T-helper 1 cell treated with Interleukin-12 subunit alpha and Interleukin-12 subunit beta and Interleukin-4 antibody, amounts not matched to agents 30 ng/mL and 1 ng/mL, for 36 hours (primary cell): Measurements from ENCODE around the gene ROBO3. TPM values are rescaled to one million over a fixed set of nuclear protein-coding genes. Genes with fewer than 3 reads are reported as not detected.

Experiments
- intact Hi-C: fragments of 100-400 bp; cut with micrococcal nuclease; formaldehyde crosslinking; loops from one replicate; pipeline ENCODE4 v1.15.1; 2024
- total RNA-seq: library from RNA; stranded (reverse); gene quantifications from 2 replicates; pipeline ENCODE4 v1.2.3, GENCODE V29; 2022

The ROBO3 gene, protein sequence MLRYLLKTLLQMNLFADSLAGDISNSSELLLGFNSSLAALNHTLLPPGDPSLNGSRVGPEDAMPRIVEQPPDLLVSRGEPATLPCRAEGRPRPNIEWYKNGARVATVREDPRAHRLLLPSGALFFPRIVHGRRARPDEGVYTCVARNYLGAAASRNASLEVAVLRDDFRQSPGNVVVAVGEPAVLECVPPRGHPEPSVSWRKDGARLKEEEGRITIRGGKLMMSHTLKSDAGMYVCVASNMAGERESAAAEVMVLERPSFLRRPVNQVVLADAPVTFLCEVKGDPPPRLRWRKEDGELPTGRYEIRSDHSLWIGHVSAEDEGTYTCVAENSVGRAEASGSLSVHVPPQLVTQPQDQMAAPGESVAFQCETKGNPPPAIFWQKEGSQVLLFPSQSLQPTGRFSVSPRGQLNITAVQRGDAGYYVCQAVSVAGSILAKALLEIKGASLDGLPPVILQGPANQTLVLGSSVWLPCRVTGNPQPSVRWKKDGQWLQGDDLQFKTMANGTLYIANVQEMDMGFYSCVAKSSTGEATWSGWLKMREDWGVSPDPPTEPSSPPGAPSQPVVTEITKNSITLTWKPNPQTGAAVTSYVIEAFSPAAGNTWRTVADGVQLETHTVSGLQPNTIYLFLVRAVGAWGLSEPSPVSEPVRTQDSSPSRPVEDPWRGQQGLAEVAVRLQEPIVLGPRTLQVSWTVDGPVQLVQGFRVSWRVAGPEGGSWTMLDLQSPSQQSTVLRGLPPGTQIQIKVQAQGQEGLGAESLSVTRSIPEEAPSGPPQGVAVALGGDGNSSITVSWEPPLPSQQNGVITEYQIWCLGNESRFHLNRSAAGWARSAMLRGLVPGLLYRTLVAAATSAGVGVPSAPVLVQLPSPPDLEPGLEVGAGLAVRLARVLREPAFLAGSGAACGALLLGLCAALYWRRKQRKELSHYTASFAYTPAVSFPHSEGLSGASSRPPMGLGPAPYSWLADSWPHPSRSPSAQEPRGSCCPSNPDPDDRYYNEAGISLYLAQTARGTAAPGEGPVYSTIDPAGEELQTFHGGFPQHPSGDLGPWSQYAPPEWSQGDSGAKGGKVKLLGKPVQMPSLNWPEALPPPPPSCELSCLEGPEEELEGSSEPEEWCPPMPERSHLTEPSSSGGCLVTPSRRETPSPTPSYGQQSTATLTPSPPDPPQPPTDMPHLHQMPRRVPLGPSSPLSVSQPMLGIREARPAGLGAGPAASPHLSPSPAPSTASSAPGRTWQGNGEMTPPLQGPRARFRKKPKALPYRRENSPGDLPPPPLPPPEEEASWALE (N-terminal part only)
- 4.6 and 5.6 TPM in 2 replicates for total RNA-seq

DNA sequence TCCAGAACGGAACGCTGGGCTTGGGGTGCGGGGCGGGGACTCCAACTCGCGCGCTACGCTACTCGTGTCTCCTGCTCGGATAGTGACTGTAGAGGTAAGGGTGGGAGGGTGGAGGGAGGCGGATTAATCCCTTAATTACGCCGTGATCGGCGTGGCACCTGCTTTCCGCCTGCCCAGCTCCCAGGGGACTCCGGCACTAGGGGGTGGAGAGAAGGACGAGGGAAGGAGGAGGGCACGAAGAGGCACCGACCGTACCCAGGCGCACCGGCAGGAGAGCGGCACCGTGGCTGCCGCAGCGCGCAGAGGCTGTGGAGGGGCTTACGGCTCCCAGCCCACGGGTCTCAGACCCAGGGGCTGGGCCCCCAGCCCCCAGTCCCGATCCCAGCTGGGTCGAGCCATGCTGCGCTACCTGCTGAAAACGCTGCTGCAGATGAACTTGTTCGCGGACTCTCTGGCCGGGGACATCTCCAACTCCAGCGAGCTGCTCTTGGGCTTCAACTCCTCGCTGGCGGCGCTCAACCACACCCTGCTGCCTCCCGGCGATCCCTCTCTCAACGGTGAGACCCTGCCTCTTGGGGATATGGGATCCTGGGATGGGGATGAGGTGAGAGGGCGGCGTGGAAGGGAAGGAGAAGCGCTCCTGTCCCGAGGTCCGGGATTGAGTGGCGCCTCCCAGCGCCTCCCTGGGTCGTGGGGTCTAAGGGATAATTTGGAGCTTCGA lies at the start of gene ROBO3:
Gene ROBO3 (plus strand): TSS at position 252 of the 721 bp plus-strand sequence. CDS start 146 bp downstream, at position 398.
- intact Hi-C loops, result no loop called here

DNA sequence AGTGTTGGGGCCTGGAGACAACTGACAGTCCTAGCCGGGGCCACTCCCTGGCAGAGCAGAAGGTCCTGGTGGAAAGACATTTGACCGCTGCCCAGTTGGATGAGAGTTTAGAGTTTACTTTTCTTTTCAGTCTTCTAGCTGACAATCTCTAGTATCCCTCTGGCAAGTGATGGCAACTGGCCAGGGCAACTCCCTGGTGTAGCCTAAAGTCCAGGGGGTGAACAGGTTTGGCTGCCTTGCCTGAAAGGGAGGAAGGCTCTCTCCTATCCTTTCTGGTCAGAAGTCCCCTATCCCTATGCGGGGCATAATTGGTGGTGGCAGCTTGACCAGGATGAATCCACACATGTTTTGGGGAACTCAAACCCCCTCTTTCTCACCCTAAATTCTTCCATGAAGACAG lies 48.2 kb upstream of the ROBO3 start:
- intact Hi-C loops, result no loop called here

DNA sequence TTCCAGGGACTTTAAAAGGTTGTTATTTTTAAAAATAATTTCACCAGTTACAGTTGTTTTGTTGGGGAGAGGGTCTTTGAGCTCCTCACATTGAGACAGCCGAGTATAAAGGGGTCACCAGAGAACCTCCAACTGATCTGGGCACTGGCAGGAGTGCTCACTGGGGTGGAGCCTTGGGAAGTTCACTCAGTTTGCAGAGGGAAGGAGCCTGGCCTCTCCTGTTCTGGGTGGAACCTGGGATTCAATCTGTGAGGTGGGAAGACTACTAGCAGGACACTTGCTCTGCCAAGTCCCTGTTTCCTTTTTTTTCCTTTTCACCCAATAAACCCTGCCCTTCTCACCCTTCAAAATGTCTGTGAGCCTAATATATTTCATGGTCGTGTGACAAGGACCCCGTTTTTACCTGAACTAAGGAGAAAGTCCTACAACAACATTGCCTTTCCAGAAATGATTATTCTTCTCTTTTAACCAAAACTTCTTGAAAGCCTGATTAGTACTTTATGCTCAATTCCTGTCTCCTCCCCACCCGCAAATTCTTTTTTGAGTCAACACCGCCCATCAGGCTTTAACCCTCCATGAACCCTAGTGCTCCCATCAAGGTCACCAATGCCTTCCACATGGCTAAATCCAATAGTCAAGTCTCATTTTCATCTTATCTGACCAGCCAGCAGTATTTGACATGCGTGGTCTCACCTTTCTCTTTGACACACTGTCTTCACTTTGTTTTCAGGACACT lies 43.1 kb upstream of the ROBO3 start:
- intact Hi-C loops, result no loop called here

- intact Hi-C loops, result no loop called here
These were observed 41.5 kb upstream of the ROBO3 start for GRCh38 chr11:124823512-124824376.

DNA sequence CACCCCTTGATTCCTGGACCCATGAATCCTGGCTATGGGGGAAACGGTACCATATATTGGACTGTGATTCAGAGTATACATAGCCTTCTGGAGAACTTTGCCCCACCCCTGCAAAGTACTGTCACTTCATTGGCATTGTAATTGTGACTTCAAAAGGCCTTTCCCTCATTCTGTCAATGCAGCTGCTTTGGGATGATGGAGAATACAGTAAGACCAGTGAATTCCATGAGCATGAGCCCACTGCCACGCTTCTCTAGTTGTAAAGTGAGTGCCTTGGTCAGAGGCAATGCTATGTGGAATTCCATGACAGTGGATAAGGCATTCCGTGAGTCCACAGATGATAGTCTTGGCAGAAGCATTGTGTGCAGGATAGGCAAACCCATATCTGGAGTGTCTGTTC lies 39.4 kb upstream of the ROBO3 start:
- intact Hi-C loops, result no loop called here

- intact Hi-C loops, result no loop called here
These were observed 35.2 kb upstream of the ROBO3 start for GRCh38 chr11:124829986-124830385.

- intact Hi-C loops, result no loop called here
These were observed 34.5 kb upstream of the ROBO3 start for GRCh38 chr11:124830749-124831148.

DNA sequence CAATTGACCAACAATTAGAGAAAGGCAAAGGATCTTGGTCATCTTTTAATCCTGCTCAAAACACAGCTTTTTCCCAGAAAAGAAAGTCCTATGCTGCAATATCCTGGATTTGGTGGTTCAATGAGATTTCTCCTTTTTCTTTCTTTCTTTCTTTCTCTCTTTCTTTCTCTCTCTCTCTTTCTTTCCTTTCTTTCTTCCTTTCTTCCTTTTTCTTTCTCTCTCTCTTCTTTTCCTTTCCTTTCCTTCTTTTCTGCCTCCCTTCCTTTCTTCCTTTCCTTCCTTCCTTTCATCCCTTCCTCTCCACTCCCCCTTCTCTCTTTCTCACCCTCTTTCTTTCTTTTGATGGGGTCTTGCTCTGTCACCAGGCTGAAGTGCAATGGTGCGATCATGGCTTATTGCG lies 33.3 kb upstream of the ROBO3 start:
- intact Hi-C loops, result no loop called here

GRCh38 chr11:124832571-124832970 lies 32.7 kb upstream of the ROBO3 start:
- intact Hi-C loops, result no loop called here

DNA sequence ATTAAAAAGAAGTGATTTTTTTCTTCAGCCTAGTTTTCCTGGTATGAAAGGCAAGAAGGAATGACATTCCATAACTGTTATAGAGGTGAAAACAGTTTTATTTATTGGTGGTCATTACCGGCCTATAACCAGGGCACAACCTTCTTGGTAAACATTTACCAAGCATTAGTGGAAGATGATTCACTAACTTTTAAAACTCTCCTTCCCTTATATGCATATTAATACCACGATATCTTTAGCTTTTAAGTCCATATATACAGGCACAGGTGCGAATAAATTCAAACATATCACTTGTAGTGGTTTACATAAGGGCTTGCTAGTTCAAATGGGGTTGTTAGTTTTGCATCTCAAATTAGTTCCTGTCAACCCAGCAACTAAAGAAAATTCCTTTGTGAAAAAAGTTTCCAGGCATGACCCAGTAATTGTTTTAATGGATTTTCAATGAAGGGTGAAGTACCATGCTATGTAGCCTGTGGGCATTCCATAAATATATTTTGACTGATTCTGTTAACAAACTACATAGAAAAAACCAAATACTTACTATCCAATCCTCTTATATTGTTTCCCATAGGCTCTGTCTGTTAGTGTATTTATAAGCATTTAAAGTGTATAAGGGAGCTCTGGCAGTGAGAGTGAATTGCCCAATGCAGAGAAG lies 30.6 kb upstream of the ROBO3 start:
- intact Hi-C loops, result loop anchor here (5.0 kb wide), 1 partner anchor 432 kb away; no protein-coding TSS in a partner anchor

GRCh38 chr11:124835918-124836317 lies 29.3 kb upstream of the ROBO3 start:
- intact Hi-C loops, result loop anchor here (5.0 kb wide), 1 partner anchor 434 kb away; no protein-coding TSS in a partner anchor

DNA sequence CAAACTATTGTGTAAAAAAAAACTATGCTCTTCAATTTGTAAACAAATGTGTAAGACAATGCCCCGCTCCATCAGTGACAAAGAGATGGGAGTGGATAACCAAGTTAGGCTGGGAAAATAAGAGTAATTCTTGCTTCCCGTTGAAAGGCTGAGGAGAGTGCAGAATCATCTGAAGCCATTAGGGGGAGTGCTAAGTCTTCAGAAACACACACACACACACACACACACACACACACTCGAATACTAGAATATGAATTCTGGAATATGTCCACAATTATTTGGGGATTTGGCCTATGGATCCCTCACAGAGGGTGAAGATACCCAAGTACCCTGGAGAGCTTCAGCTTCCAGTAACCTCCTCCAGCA lies 27.8 kb upstream of the ROBO3 start:
- intact Hi-C loops, result loop anchor here (1.0 to 5.0 kb wide), 13 partner anchors 30 to 722 kb away; partner anchors contain the start of genes CCDC15, TBRG1 and VWA5A

DNA sequence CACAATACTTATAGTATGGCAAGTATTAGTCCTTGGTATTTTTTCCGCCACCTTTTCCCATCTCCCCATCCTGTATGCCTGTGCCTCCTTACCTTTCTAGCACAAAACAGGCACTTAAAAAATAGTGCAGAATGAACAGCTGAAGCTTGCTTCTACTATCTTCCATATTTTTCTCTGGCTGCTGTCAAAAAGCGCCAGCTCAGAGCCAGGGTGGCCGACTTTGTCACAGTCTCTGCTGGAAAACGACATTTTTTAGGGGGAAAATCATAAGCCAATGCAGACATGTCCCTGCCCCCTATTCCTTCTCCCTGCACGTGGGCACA lies 26.5 kb upstream of the ROBO3 start:
- intact Hi-C loops, result loop anchor here (5.0 kb wide), 1 partner anchor 436 kb away; no protein-coding TSS in a partner anchor

- intact Hi-C loops, result loop anchor here (5.0 kb wide), 1 partner anchor 437 kb away; no protein-coding TSS in a partner anchor
These were observed 25.9 kb upstream of the ROBO3 start for GRCh38 chr11:124839128-124839971.

DNA sequence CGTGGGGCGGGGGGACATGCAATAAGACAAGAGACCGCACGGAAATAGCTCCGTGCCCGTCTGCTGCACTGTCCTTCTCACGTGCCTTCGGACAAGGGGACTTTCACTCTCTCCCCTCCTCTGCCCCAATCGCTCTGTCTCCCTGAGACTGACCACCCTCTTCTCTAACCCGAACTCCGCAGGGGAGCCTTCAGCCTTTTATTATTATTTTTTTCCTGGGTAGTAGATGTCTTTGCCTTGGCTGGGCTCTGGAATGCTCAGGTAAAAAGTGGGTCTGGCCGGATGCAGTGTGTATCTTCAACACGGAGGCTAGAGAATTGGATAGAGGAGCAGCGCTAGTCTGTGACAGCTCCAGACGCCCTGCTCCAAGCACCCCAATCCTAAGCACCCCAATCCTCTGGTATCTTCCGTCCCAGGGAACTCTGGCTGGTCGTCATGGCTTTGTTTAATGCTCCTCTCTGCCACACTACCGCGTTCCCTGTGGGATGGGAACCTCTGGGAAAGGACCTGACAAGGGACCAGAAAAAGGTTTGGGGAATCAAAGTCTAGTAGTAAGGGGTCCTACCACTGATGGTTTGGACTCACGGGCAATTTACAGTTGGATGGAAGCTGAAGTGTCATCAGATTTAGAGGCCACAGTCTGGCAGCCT lies 25.1 kb upstream of the ROBO3 start:
- intact Hi-C loops, result loop anchor here (5.0 kb wide), 1 partner anchor 438 kb away; no protein-coding TSS in a partner anchor

DNA sequence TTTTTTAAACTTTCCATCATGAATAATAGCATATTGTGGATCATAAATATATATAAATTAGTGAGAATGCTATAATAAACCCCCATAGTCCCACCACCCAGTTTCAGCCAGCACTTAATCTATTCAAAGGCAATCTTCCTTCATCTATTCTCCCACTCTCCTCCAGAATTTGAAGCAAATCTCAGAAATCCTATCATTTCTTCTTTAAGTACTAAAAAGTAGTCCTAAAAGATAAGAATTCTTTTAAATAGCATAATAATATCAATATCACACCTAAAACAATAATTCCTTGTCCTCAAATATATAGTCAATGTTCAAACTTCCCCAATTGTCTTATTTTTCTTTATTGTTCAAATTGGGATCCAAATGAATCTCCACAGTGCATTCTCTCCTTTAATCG lies 24.6 kb upstream of the ROBO3 start:
- intact Hi-C loops, result no loop called here

DNA sequence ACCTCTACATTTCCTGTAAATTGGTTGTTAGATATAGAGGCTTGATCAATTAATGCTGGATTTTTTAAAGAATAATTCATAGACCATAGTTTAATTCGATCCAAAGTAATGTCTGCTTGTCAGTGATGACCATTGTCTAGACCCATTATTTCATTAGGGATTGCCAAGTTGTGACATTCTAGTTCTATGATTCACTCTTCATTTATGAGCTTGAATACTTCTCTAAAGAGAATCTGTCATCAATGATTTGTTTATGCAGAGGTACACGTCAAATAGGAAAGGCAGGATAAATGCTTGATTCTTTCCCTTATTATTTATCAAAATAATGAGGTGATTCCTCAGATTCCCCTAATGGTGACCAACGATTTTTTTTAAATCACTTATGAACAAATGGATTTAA lies 24.0 kb upstream of the ROBO3 start:
- intact Hi-C loops, result no loop called here
